NCI-H1436 treated with DMSO at 0.1 percent for 48 hours (cell line): ENCODE results near the gene PTPRT.
"Not testable (repeated sequence)": the region's sequence is repeated elsewhere in the genome, so short reads cannot be mapped to it uniquely, and the experiment has no call there.

Source experiments
- DNase-seq: peaks from one replicate; lab custom pipeline; 2025; lab: John Stamatoyannopoulos, UW

PTPRT gene

GRCh38 chr20:42910808-42911207, 278.9 kb downstream of the PTPRT start:
- DNase-seq, result not testable (repeated sequence)

GRCh38 chr20:42907730-42908129, 282.0 kb downstream of the PTPRT start:
- no peak for DNase-seq

- no peak for DNase-seq
Measured at GRCh38 chr20:42906120-42906519, 283.6 kb downstream of the PTPRT start.

GRCh38 chr20:42902509-42902908, 287.2 kb downstream of the PTPRT start:
- no peak for DNase-seq

GRCh38 chr20:42901689-42902440, 287.8 kb downstream of the PTPRT start:
- DNase-seq, result no peak

GRCh38 chr20:42900764-42901163, 288.9 kb downstream of the PTPRT start:
- not testable (repeated sequence) for DNase-seq

GRCh38 chr20:42895020-42895419, 294.7 kb downstream of the PTPRT start:
- DNase-seq, result no peak

GRCh38 chr20:42894483-42894882, 295.2 kb downstream of the PTPRT start:
- DNase-seq, result no peak

GRCh38 chr20:42889517-42889916, 300.2 kb downstream of the PTPRT start:
- no peak for DNase-seq

GRCh38 chr20:42887281-42887680, 302.4 kb downstream of the PTPRT start:
- no peak for DNase-seq

GRCh38 chr20:42886801-42887200, 302.9 kb downstream of the PTPRT start:
- DNase-seq, result no peak

GRCh38 chr20:42886046-42886445, 303.7 kb downstream of the PTPRT start:
- no peak for DNase-seq

- DNase-seq, result no peak
Measured at GRCh38 chr20:42875581-42875980, 314.1 kb downstream of the PTPRT start.

- DNase-seq, result no peak
Measured at GRCh38 chr20:42873259-42873658, 316.4 kb downstream of the PTPRT start.

- DNase-seq, result no peak
Measured at GRCh38 chr20:42864116-42864515, 325.6 kb downstream of the PTPRT start.

- no peak for DNase-seq
Measured at GRCh38 chr20:42862446-42862845, 327.3 kb downstream of the PTPRT start.

GRCh38 chr20:42857446-42857845, 332.3 kb downstream of the PTPRT start:
- DNase-seq, result no peak

- no peak for DNase-seq
Measured at GRCh38 chr20:42855896-42856295, 333.8 kb downstream of the PTPRT start.

GRCh38 chr20:42852691-42853090, 337.0 kb downstream of the PTPRT start:
- DNase-seq, result no peak

GRCh38 chr20:42846784-42847490, 342.8 kb downstream of the PTPRT start:
- no peak for DNase-seq

- no peak for DNase-seq
Measured at GRCh38 chr20:42844751-42845150, 345.0 kb downstream of the PTPRT start.

GRCh38 chr20:42837456-42837855, 352.2 kb downstream of the PTPRT start:
- no peak for DNase-seq

- DNase-seq, result no peak
Measured at GRCh38 chr20:42836339-42836738, 353.4 kb downstream of the PTPRT start.

- DNase-seq, result no peak
Measured at GRCh38 chr20:42807876-42808275, 381.8 kb downstream of the PTPRT start.
